Transverse colon (tissue), 4 donors: ENCODE results near the gene SP7.

Source experiments
- CTCF ChIP-seq, 5 experiments: fragments of 200-600 bp in 3 of 5; fragments of 450-650 bp in 2 of 5; sonication (generic) in 3 of 5; IDR thresholded peaks; 1 replicate in 2 of 5; 2 replicates in 3 of 5; pipeline ENCODE4 v1.5.1; 2016 to 2017; ENCODE audit warnings: antibody characterized with exemption in 5 of 5, inconsistent platforms in 3 of 5, mild to moderate bottlenecking in 2 of 5, moderate library complexity in 1 of 5
- EP300 ChIP-seq: sonication (generic); formaldehyde crosslinking; IDR thresholded peaks from one replicate; pipeline ENCODE4 v1.6.1; 2017; ENCODE audit warnings: antibody characterized with exemption, low read depth
- POLR2A ChIP-seq: fragments of 450-650 bp; IDR thresholded peaks from one replicate; pipeline ENCODE4 v1.6.1; 2016; ENCODE audit warnings: antibody characterized with exemption, mild to moderate bottlenecking, moderate library complexity
- POLR2AphosphoS5 ChIP-seq, 3 donors: sonication (generic); formaldehyde crosslinking; IDR thresholded peaks; one replicate each; pipeline ENCODE4 v1.6.1; 2016; ENCODE audit warnings: antibody characterized with exemption in 3 of 3

- TF ChIP-seq CTCF (IDR thresholded peaks at IDR 0.05): no peak
- no peak for TF ChIP-seq POLR2A
- no peak for TF ChIP-seq POLR2AphosphoS5 (IDR thresholded peaks at IDR 0.05)
- no peak for TF ChIP-seq EP300
Observed at GRCh38 chr12:53343969-53344368, 7.8 kb upstream of the SP7 start.
